NCI-H82 (cell line): Measurements from ENCODE around the gene XBP1.
"Not testable (repeated sequence)": the region's sequence is repeated elsewhere in the genome, so short reads cannot be mapped to it uniquely, and the experiment has no call there.

Experiments used
- DNase-seq: peaks from one replicate; lab custom pipeline; 2025; lab: John Stamatoyannopoulos, UW

The XBP1 gene

GRCh38 chr22:28792491-28793383 is 7.6 kb downstream of the XBP1 start:
- DNase-seq = no peak

GRCh38 chr22:28791841-28792490 is 8.4 kb downstream of the XBP1 start:
- DNase-seq = no peak

- DNase-seq = no peak
Observed at GRCh38 chr22:28791124-28791523, 9.2 kb downstream of the XBP1 start.

GRCh38 chr22:28788601-28789000 is 11.8 kb downstream of the XBP1 start:
- no peak for DNase-seq

GRCh38 chr22:28783786-28784671 is 16.3 kb downstream of the XBP1 start:
- DNase-seq = no peak

GRCh38 chr22:28780296-28780695 is 20.1 kb downstream of the XBP1 start:
- no peak for DNase-seq

GRCh38 chr22:28779833-28780232 is 20.5 kb downstream of the XBP1 start:
- DNase-seq = no peak

GRCh38 chr22:28774378-28774777 is 26.0 kb downstream of the XBP1 start:
- no peak for DNase-seq

GRCh38 chr22:28773461-28773867 is 26.9 kb downstream of the XBP1 start:
- DNase-seq = no peak

- DNase-seq = peak; percentile 96
Observed at GRCh38 chr22:28772633-28773460, 27.5 kb downstream of the XBP1 start, which contains the start of gene CCDC117. Gene CCDC117 (plus strand): TSS chr22:28772695. CDS start chr22:28772850, 155 bp downstream.

- no peak for DNase-seq
Observed at GRCh38 chr22:28771195-28771791, 29.1 kb downstream of the XBP1 start.

- no peak for DNase-seq
Observed at GRCh38 chr22:28769394-28770085, 30.8 kb downstream of the XBP1 start.

- DNase-seq = no peak
Observed at GRCh38 chr22:28768701-28769393, 31.5 kb downstream of the XBP1 start.

GRCh38 chr22:28766628-28767027 is 33.7 kb downstream of the XBP1 start:
- no peak for DNase-seq

GRCh38 chr22:28762000-28762399 is 38.4 kb downstream of the XBP1 start:
- DNase-seq = not testable (repeated sequence)

- DNase-seq = no peak
Observed at GRCh38 chr22:28761449-28761755, 39.0 kb downstream of the XBP1 start.

- DNase-seq = no peak
Observed at GRCh38 chr22:28759861-28760560, 40.4 kb downstream of the XBP1 start.

- not testable (repeated sequence) for DNase-seq
Observed at GRCh38 chr22:28754512-28754911, 45.9 kb downstream of the XBP1 start.

- DNase-seq = no peak
Observed at GRCh38 chr22:28750471-28750881, 49.9 kb downstream of the XBP1 start.
